Esophagus muscularis mucosa (tissue), 4 donors: ENCODE data around the gene ACSM3. TPM values are rescaled to one million over a fixed set of nuclear protein-coding genes. Genes with fewer than 3 reads are reported as not detected.

Source experiments
- DNase-seq: peaks from one replicate; pipeline ENCODE4 v3.0.0-alpha.2; 2017; ENCODE audit errors: extremely low spot score
- H3K27ac ChIP-seq, 4 donors: fragments of 200-600 bp; sonication (generic); replicated peaks in 1 of 4; 1 replicate in 3 of 4; 2 replicates in 1 of 4; pipeline ENCODE4 v1.5.1; 2016 to 2019; ENCODE audit warnings: mild to moderate bottlenecking in 1 of 4
- H3K27me3 ChIP-seq, 4 donors: fragments of 200-600 bp; sonication (generic); one replicate each; pipeline versions ENCODE4 v1.5.1 to v1.6.0; 2016 to 2019
- H3K36me3 ChIP-seq, 4 donors: fragments of 200-600 bp; sonication (generic); one replicate each; pipeline ENCODE4 v1.5.1; 2016 to 2019
- H3K4me1 ChIP-seq, 4 donors: fragments of 200-600 bp; sonication (generic); one replicate each; pipeline ENCODE4 v1.5.1; 2016 to 2019
- H3K4me3 ChIP-seq, 4 donors: fragments of 200-600 bp; sonication (generic); 1 replicate in 2 of 4; 2 replicates in 2 of 4; pipeline ENCODE4 v1.5.1; 2016 to 2019; ENCODE audit warnings: mild to moderate bottlenecking in 4 of 4, moderate library complexity in 1 of 4
- H3K9me3 ChIP-seq, 4 donors: fragments of 200-600 bp; sonication (generic); 1 replicate in 3 of 4; 2 replicates in 1 of 4; pipeline ENCODE4 v1.5.1; 2016 to 2019
- EP300 ChIP-seq: sonication (generic); formaldehyde crosslinking; IDR thresholded peaks from one replicate; pipeline ENCODE4 v1.6.1; 2017; ENCODE audit warnings: antibody characterized with exemption
- POLR2A ChIP-seq: fragments of 450-650 bp; IDR thresholded peaks from one replicate; pipeline ENCODE4 v1.6.1; 2017; ENCODE audit warnings: antibody characterized with exemption, moderate library complexity, mild to moderate bottlenecking, low read depth
- POLR2AphosphoS5 ChIP-seq, 2 donors: sonication (generic); formaldehyde crosslinking; IDR thresholded peaks; one replicate each; pipeline ENCODE4 v1.6.1; 2017; ENCODE audit warnings: antibody characterized with exemption in 2 of 2
- WGBS: methylation state at CpG from one replicate; pipeline ENCODE4 v1.1.5; 2018; 5-methylcytosine and 5-hydroxymethylcytosine counted together
- intact Hi-C: fragments of 100-400 bp; cut with DNase I; formaldehyde crosslinking; loops from one replicate; pipeline ENCODE4 v1.15.1; 2023
- total RNA-seq, 4 donors: library from RNA; depleted of rRNA; stranded (reverse); fragments of >200 nt; gene quantifications; one replicate each; pipeline versions ENCODE4 v1.1.0 to v1.2.1, GENCODE V29; 2016
- TF ChIP-seq, protein P1 (sequence below), 3 experiments: fragments of 200-600 bp in 2 of 3; fragments of 450-650 bp in 1 of 3; sonication (generic) in 2 of 3; IDR thresholded peaks; one replicate each; pipeline ENCODE4 v1.5.1; 2017 to 2019; ENCODE audit warnings: antibody characterized with exemption in 3 of 3, mild to moderate bottlenecking in 2 of 3, moderate library complexity in 1 of 3

The ACSM3 gene
- total RNA-seq, 4 donors from 2014 or later: 4.3 to 11.0 (median 5.9) TPM

- Histone ChIP-seq H3K4me1 (peaks cover 0 to 7% (median 5%) of the 10 kb centered on the region in 4 donors), H3K9me3 (peaks cover 0 to 4% (median 0%) of the 10 kb centered on the region in 4 donors), H3K36me3 (no peaks in the 10 kb centered on the region), H3K27ac (no peak overlapping the region), H3K27me3 (no peaks in the 10 kb centered on the region), H3K4me3 (no peak overlapping the region)
- peak; percentile 47 for DNase-seq
- 96% methylated on average over 3 of the region's 3 CpGs for WGBS
- intact Hi-C loops: no loop called here
- TF ChIP-seq EP300 (no peak), POLR2AphosphoS5 (IDR thresholded peaks at IDR 0.05) (no peak), POLR2A (no peak)
- TF ChIP-seq, protein P1, sequence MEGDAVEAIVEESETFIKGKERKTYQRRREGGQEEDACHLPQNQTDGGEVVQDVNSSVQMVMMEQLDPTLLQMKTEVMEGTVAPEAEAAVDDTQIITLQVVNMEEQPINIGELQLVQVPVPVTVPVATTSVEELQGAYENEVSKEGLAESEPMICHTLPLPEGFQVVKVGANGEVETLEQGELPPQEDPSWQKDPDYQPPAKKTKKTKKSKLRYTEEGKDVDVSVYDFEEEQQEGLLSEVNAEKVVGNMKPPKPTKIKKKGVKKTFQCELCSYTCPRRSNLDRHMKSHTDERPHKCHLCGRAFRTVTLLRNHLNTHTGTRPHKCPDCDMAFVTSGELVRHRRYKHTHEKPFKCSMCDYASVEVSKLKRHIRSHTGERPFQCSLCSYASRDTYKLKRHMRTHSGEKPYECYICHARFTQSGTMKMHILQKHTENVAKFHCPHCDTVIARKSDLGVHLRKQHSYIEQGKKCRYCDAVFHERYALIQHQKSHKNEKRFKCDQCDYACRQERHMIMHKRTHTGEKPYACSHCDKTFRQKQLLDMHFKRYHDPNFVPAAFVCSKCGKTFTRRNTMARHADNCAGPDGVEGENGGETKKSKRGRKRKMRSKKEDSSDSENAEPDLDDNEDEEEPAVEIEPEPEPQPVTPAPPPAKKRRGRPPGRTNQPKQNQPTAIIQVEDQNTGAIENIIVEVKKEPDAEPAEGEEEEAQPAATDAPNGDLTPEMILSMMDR (IDR thresholded peaks at IDR 0.05): no peak
These were observed 17.4 kb upstream of the ACSM3 start for GRCh38 chr16:20746461-20746860.

GRCh38 chr16:20747030-20747816 is 16.6 kb upstream of the ACSM3 start:
- no peaks in the 10 kb centered on the region for H3K27me3 ChIP-seq
- peak; percentile 55 for DNase-seq
- peaks cover 0 to 4% (median 0%) of the 10 kb centered on the region in 4 donors for H3K9me3 ChIP-seq
- no peak overlapping the region for H3K27ac ChIP-seq
- 89% methylated on average over 4 of the region's 4 CpGs for WGBS
- TF ChIP-seq POLR2A (no peak), EP300 (no peak)
- no peak overlapping the region for H3K4me3 ChIP-seq
- H3K36me3 ChIP-seq: no peaks in the 10 kb centered on the region
- peaks cover 0 to under 1% (median under 1%) of the 10 kb centered on the region in 4 donors for H3K4me1 ChIP-seq
- intact Hi-C loops: no loop called here

- H3K27me3 ChIP-seq: no peaks in the 10 kb centered on the region
- H3K4me1 ChIP-seq: no peaks in the 10 kb centered on the region
- H3K9me3 ChIP-seq: peaks cover 0 to 4% (median 0%) of the 10 kb centered on the region in 4 donors
- no peaks in the 10 kb centered on the region for H3K36me3 ChIP-seq
- no peak overlapping the region for H3K4me3 ChIP-seq
- 87% methylated on average over 1 of the region's 1 CpG for WGBS
- TF ChIP-seq, protein P1 (IDR thresholded peaks at IDR 0.05): no peak
- no peak for TF ChIP-seq EP300
- TF ChIP-seq POLR2A: no peak
- no peak for TF ChIP-seq POLR2AphosphoS5 (IDR thresholded peaks at IDR 0.05)
- H3K27ac ChIP-seq: no peak overlapping the region
- DNase-seq: peak; percentile 31
- intact Hi-C loops: no loop called here
These were observed 14.3 kb upstream of the ACSM3 start for GRCh38 chr16:20749474-20749873.

DNA sequence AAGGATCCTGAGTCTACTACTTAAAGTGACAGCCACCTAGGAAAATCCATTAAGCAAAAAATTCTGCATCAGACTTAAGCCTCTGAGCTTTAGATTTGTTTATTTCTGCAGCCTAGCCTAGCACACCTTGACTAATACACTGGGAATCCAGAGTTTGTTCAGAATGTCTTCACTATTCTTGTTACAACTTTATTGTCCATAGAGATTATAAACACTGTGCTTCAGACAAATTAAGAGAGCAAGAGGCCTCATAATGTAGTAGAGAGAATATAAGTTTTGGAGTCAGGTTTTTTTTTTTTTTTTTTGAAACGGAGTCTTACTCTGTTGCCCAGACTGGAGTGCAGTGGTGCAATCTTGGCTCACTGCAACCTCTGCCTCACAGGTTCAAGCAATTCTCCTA is 13.3 kb upstream of the ACSM3 start:
- Histone ChIP-seq H3K27me3 (no peaks in the 10 kb centered on the region), H3K36me3 (no peaks in the 10 kb centered on the region), H3K9me3 (peaks cover 0 to 4% (median 0%) of the 10 kb centered on the region in 4 donors), H3K27ac (no peak overlapping the region), H3K4me1 (no peaks in the 10 kb centered on the region), H3K4me3 (no peak overlapping the region)
- TF ChIP-seq, protein P1 (IDR thresholded peaks at IDR 0.05): no peak
- TF ChIP-seq POLR2A: no peak
- no peak for TF ChIP-seq POLR2AphosphoS5 (IDR thresholded peaks at IDR 0.05)
- TF ChIP-seq EP300: no peak
- 65% methylated on average over 1 of the region's 1 CpG for WGBS
- no peak for DNase-seq
- intact Hi-C loops: no loop called here

DNA sequence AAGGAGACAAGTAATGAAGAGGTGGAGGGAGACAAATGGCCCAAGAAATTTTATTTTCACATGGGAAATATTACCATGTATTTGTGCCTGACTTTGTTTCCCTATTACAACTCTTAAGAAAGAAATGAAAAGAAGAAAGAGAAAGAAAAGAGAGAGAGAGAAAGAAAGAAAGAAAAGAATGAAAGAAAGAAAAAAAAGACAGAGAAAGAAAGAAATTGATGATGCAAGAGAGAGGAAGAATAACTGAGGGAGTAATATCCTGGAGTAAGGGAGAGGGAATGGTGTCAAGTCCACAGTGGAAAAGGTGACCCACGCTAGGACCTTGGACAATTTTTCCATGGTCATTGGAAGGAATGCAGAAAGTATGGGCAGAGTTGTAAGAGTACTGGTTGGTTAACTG is 10.1 kb upstream of the ACSM3 start:
- Histone ChIP-seq H3K27me3 (no peaks in the 10 kb centered on the region), H3K4me1 (no peaks in the 10 kb centered on the region), H3K9me3 (no peaks in the 10 kb centered on the region), H3K36me3 (no peaks in the 10 kb centered on the region), H3K4me3 (no peak overlapping the region), H3K27ac (no peak overlapping the region)
- DNase-seq: peak; percentile 5
- TF ChIP-seq POLR2A (no peak), POLR2AphosphoS5 (IDR thresholded peaks at IDR 0.05) (no peak), EP300 (no peak)
- TF ChIP-seq, protein P1 (IDR thresholded peaks at IDR 0.05): no peak
- intact Hi-C loops: no loop called here
- 72% methylated on average over 1 of the region's 1 CpG for WGBS
